ENCODE measurements around the gene ZDHHC8. TPM values are rescaled to one million over a fixed set of nuclear protein-coding genes. Genes with fewer than 3 reads are reported as not detected.

Gene ZDHHC8
- total RNA-seq, 1 experiment from 2014 or later, result 89.3 TPM

- TF ChIP-seq ZBTB33 (IDR thresholded peaks at IDR 0.05; ENCODE audit: extremely low read depth, insufficient replicate concordance, low read length), result no peak
- TF ChIP-seq ELF1 (IDR thresholded peaks at IDR 0.05; ENCODE audit: borderline replicate concordance, low read depth), result no peak
Observed at GRCh38 chr22:20184501-20185165, 53.0 kb downstream of the ZDHHC8 start (continued).

GRCh38 chr22:20185750-20186149 lies 54.1 kb downstream of the ZDHHC8 start:
- no TSS peak for BruUV-seq (replicated peaks)
- CTCF ChIA-PET, result interaction anchor here (0.5 to 1.1 kb wide), 2 partner anchors 20 to 26 kb away, joined by 3 to 4 read pairs; no protein-coding TSS in a partner anchor
- DNase-seq (ENCODE audit: low read depth, low spot score) (no peak), ATAC-seq (no peak)
- H4K20me1 ChIP-seq (ENCODE audit: insufficient read depth), result no peaks in the 10 kb centered on the region
- H3K9ac ChIP-seq (ENCODE audit: low read length), result no peak overlapping the region
- H3K4me3 ChIP-seq (replicated peaks in 1 of 2; ENCODE audit: low read depth in 1 of 2, low read length in 2 of 2), result no peak overlapping the region
- H3K27me3 ChIP-seq (ENCODE audit: insufficient read depth, low read length), result no peaks in the 10 kb centered on the region
- RAD21 ChIA-PET (ENCODE audit: low non-redundant PET in 1 of 2, low total read pairs in 2 of 2, uncharacterized antibody in 2 of 2, unreplicated experiment in 2 of 2), result interaction anchor here in 1 of 2 experiments (0.5 kb wide), 1 partner anchor 55 kb away, joined by 5 read pairs; no protein-coding TSS in a partner anchor
- no peak for TF ChIP-seq POLR2AphosphoS5 (IDR thresholded peaks at IDR 0.05; ENCODE audit: low read depth, low read length)
- no peak for TF ChIP-seq SIN3A (IDR thresholded peaks at IDR 0.05; ENCODE audit: low read depth)
- TF ChIP-seq EGR1 (IDR thresholded peaks at IDR 0.05; ENCODE audit: low read depth), result no peak
- TF ChIP-seq MAX (IDR thresholded peaks at IDR 0.05), result no peak
- TF ChIP-seq EZH2 (IDR thresholded peaks at IDR 0.05), result no peak
- H3K79me2 ChIP-seq (ENCODE audit: insufficient read depth, low read length), result no peaks in the 10 kb centered on the region
- intact Hi-C loops (cut with micrococcal nuclease), result no loop called here
- no peaks in the 10 kb centered on the region for H3K36me3 ChIP-seq (ENCODE audit: control insufficient read depth in 1 of 2, insufficient read depth in 2 of 2, low read length in 2 of 2)
- H3K4me1 ChIP-seq (ENCODE audit: control insufficient read depth in 1 of 2, insufficient read depth in 2 of 2, low read length in 2 of 2), result no peaks in the 10 kb centered on the region
- no peak overlapping the region for H3K27ac ChIP-seq (ENCODE audit: low read depth, low read length)
- H2AFZ ChIP-seq (ENCODE audit: low read depth, low read length, poor library complexity, severe bottlenecking), result no peak overlapping the region
- POLR2A ChIA-PET, result no interaction called here
- no peaks in the 10 kb centered on the region for H3K9me3 ChIP-seq (ENCODE audit: control insufficient read depth in 1 of 2, insufficient read depth in 1 of 2, low read depth in 1 of 2, low read length in 2 of 2)
- H3K9me2 ChIP-seq (ENCODE audit: insufficient read depth), result no peaks in the 10 kb centered on the region
- no peak overlapping the region for H3K4me2 ChIP-seq (ENCODE audit: low read length)

Data from HCT116 (cell line).